WTC11 (cell line): Measurements from ENCODE around the gene P3H3.

Source experiments
- CREB1 ChIP-seq: sonication (generic); formaldehyde crosslinking; IDR thresholded peaks from 2 replicates; pipeline ENCODE4 v1.8.0; 2023; ENCODE audit warnings: mild to moderate bottlenecking, missing genetic modification reagents
- ELF4 ChIP-seq: sonication (generic); formaldehyde crosslinking; IDR thresholded peaks from 2 replicates; pipeline ENCODE4 v1.8.1; 2022; ENCODE audit warnings: low read depth, mild to moderate bottlenecking, moderate library complexity, missing genetic modification reagents
- GABPB1 ChIP-seq: sonication (generic); formaldehyde crosslinking; IDR thresholded peaks from 2 replicates; pipeline ENCODE4 v1.8.1; 2023; ENCODE audit warnings: mild to moderate bottlenecking, missing genetic modification reagents
- ZNF121 ChIP-seq: sonication (generic); formaldehyde crosslinking; IDR thresholded peaks from 2 replicates; pipeline ENCODE4 v1.8.0; 2023; ENCODE audit warnings: missing genetic modification reagents
- TF ChIP-seq, protein P1 (sequence below): fragments of 200-600 bp; IDR thresholded peaks from 2 replicates; pipeline ENCODE4 v1.8.0; 2022; ENCODE audit warnings: antibody characterized with exemption
- TF ChIP-seq, protein P2 (sequence below): sonication (generic); formaldehyde crosslinking; IDR thresholded peaks from 2 replicates; pipeline ENCODE4 v1.8.0; 2022; ENCODE audit warnings: mild to moderate bottlenecking, missing genetic modification reagents
- TF ChIP-seq, protein P3 (sequence below): sonication (generic); formaldehyde crosslinking; IDR thresholded peaks from 2 replicates; pipeline ENCODE4 v1.8.1; 2023; ENCODE audit warnings: mild to moderate bottlenecking, missing genetic modification reagents, moderate library complexity

DNA sequence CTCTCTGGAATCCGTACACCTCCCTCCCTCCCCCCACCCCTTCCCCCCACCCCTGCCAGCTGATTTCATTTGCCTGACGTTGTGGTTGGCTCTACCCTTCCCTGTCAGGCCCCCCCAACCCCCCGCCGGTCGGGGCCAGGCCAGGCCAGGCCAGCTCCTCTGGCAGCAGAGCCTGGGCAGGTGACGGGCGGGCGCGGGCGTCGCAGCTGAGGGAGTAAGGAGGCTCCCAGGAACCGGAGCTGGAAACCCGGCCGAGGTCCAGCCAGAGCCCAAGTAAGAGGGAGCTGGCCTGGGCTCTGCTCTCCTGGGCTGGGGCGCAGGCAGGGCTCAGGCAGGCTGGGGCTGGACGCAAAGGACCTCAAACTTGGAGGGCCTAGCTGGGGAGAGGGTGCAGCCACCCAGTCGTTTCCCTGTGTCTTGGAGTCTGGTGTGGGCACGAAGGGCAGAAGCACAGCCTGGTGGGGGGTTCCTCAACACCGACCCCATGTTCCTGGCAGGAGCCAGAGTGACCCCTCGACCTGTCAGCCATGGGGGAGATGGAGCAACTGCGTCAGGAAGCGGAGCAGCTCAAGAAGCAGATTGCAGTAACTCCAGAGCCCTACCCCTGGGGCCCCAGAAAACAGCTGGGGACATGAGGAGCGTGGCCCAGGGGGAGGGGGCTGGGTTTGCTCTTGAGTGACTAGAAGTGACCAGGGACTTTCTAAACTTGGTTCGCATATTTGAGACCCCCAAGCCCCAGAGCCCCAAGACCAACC lies 12.7 kb downstream of the P3H3 start, which contains the start of gene GNB3:
- TF ChIP-seq ZNF121 (no peak), ELF4 (CRISPR knock-in tag) (no peak), CREB1 (CRISPR knock-in tag) (no peak), GABPB1 (CRISPR knock-in tag) (no peak)
- TF ChIP-seq, protein P1, sequence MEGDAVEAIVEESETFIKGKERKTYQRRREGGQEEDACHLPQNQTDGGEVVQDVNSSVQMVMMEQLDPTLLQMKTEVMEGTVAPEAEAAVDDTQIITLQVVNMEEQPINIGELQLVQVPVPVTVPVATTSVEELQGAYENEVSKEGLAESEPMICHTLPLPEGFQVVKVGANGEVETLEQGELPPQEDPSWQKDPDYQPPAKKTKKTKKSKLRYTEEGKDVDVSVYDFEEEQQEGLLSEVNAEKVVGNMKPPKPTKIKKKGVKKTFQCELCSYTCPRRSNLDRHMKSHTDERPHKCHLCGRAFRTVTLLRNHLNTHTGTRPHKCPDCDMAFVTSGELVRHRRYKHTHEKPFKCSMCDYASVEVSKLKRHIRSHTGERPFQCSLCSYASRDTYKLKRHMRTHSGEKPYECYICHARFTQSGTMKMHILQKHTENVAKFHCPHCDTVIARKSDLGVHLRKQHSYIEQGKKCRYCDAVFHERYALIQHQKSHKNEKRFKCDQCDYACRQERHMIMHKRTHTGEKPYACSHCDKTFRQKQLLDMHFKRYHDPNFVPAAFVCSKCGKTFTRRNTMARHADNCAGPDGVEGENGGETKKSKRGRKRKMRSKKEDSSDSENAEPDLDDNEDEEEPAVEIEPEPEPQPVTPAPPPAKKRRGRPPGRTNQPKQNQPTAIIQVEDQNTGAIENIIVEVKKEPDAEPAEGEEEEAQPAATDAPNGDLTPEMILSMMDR: no peak
- TF ChIP-seq, protein P2, sequence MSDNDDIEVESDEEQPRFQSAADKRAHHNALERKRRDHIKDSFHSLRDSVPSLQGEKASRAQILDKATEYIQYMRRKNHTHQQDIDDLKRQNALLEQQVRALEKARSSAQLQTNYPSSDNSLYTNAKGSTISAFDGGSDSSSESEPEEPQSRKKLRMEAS (CRISPR knock-in tag): no peak
- TF ChIP-seq, protein P3, sequence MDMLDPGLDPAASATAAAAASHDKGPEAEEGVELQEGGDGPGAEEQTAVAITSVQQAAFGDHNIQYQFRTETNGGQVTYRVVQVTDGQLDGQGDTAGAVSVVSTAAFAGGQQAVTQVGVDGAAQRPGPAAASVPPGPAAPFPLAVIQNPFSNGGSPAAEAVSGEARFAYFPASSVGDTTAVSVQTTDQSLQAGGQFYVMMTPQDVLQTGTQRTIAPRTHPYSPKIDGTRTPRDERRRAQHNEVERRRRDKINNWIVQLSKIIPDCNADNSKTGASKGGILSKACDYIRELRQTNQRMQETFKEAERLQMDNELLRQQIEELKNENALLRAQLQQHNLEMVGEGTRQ (CRISPR knock-in tag): no peak
